ENCODE data around the gene AGPAT2. TPM values are rescaled to one million over a fixed set of nuclear protein-coding genes. Genes with fewer than 3 reads are reported as not detected.

The AGPAT2 gene
- total RNA-seq, 1 donor from 2014 or later, result 13.5 TPM

- intact Hi-C loops (cut with micrococcal nuclease), result no loop called here
These were observed 13.1 kb downstream of the AGPAT2 start for GRCh38 chr9:136673975-136674785.

GRCh38 chr9:136673088-136673974 lies 13.9 kb downstream of the AGPAT2 start:
- intact Hi-C loops (cut with micrococcal nuclease), result no loop called here

GRCh38 chr9:136672431-136673087 lies 14.7 kb downstream of the AGPAT2 start:
- intact Hi-C loops (cut with micrococcal nuclease), result no loop called here

- intact Hi-C loops (cut with micrococcal nuclease), result no loop called here
These were observed 15.4 kb downstream of the AGPAT2 start for GRCh38 chr9:136671646-136672430.

- intact Hi-C loops (cut with micrococcal nuclease), result no loop called here
These were observed 16.0 kb downstream of the AGPAT2 start for GRCh38 chr9:136671254-136671614.

GRCh38 chr9:136670576-136671253 lies 16.5 kb downstream of the AGPAT2 start:
- intact Hi-C loops (cut with micrococcal nuclease), result no loop called here

GRCh38 chr9:136669791-136670464 lies 17.3 kb downstream of the AGPAT2 start:
- intact Hi-C loops (cut with micrococcal nuclease), result no loop called here

- intact Hi-C loops (cut with micrococcal nuclease), result no loop called here
These were observed 18.1 kb downstream of the AGPAT2 start for GRCh38 chr9:136668983-136669790.

- intact Hi-C loops (cut with micrococcal nuclease), result no loop called here
These were observed 19.1 kb downstream of the AGPAT2 start for GRCh38 chr9:136667940-136668760.

- intact Hi-C loops (cut with micrococcal nuclease), result no loop called here
These were observed 19.9 kb downstream of the AGPAT2 start for GRCh38 chr9:136667214-136667939.

- intact Hi-C loops (cut with micrococcal nuclease), result no loop called here
These were observed 20.7 kb downstream of the AGPAT2 start for GRCh38 chr9:136666372-136667213.

GRCh38 chr9:136665704-136666371 lies 21.4 kb downstream of the AGPAT2 start:
- intact Hi-C loops (cut with micrococcal nuclease), result no loop called here

GRCh38 chr9:136665111-136665703 lies 22.1 kb downstream of the AGPAT2 start:
- intact Hi-C loops (cut with micrococcal nuclease), result no loop called here

GRCh38 chr9:136664000-136664915 lies 23.0 kb downstream of the AGPAT2 start:
- intact Hi-C loops (cut with micrococcal nuclease), result no loop called here
